Loucy (cell line): ENCODE results near the gene ZNF385B.

ENCODE experiments used
- EZH2phosphoT487 ChIP-seq: fragments of 200-600 bp; IDR thresholded peaks from 2 replicates; pipeline ENCODE4 v1.6.1; 2018; ENCODE audit warnings: antibody characterized with exemption, mild to moderate bottlenecking, moderate library complexity, borderline replicate concordance
- TF ChIP-seq, protein P1 (sequence below): fragments of 200-600 bp; sonication (generic); conservative IDR thresholded peaks from 2 replicates; pipeline ENCODE4 v1.5.1; 2014; ENCODE audit warnings: mild to moderate bottlenecking, antibody characterized with exemption, low read length

DNA sequence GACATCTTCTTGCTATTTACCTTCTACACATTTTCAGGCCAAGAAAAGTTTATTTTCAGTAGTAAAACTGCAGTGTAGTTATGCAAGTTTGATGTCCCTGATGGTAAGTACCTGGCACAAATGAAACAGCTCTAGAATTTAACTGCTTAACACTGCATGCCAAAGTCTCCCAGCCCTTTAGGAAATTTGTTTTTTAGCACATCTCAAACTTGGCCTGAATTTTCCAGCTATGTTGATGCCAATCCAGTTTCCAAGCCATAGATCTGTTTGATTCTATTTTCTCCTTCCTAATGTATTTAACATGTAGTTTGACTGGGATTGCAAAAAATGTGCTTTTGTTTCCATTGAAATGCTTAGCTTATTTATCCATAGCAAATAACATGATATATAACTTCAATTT, 29.3 kb upstream of the ZNF385B start:
- TF ChIP-seq, protein P1, sequence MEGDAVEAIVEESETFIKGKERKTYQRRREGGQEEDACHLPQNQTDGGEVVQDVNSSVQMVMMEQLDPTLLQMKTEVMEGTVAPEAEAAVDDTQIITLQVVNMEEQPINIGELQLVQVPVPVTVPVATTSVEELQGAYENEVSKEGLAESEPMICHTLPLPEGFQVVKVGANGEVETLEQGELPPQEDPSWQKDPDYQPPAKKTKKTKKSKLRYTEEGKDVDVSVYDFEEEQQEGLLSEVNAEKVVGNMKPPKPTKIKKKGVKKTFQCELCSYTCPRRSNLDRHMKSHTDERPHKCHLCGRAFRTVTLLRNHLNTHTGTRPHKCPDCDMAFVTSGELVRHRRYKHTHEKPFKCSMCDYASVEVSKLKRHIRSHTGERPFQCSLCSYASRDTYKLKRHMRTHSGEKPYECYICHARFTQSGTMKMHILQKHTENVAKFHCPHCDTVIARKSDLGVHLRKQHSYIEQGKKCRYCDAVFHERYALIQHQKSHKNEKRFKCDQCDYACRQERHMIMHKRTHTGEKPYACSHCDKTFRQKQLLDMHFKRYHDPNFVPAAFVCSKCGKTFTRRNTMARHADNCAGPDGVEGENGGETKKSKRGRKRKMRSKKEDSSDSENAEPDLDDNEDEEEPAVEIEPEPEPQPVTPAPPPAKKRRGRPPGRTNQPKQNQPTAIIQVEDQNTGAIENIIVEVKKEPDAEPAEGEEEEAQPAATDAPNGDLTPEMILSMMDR: no peak
- no peak for TF ChIP-seq EZH2phosphoT487
